Thyroid gland (tissue), 4 donors: Measurements from ENCODE around the gene TTLL7.

Experiments used
- CTCF ChIP-seq, 6 experiments: fragments of 200-600 bp in 3 of 6; fragments of 450-650 bp in 3 of 6; sonication (generic) in 3 of 6; IDR thresholded peaks; one replicate each; pipeline ENCODE4 v1.5.1; 2016 to 2019; ENCODE audit warnings: antibody characterized with exemption in 6 of 6, mild to moderate bottlenecking in 2 of 6, inconsistent platforms in 1 of 6, moderate library complexity in 1 of 6
- POLR2A ChIP-seq, 2 donors: fragments of 450-650 bp; IDR thresholded peaks; one replicate each; pipeline ENCODE4 v1.6.1; 2017; ENCODE audit warnings: antibody characterized with exemption in 2 of 2, mild to moderate bottlenecking in 2 of 2, moderate library complexity in 1 of 2

GRCh38 chr1:83836543-83836942 lies 162.4 kb downstream of the TTLL7 start:
- no peak for TF ChIP-seq CTCF (IDR thresholded peaks at IDR 0.05)
- no peak for TF ChIP-seq POLR2A (IDR thresholded peaks at IDR 0.05)
